Measurements from ENCODE around the gene SIPA1L3.
"Not testable (repeated sequence)": the region's sequence is repeated elsewhere in the genome, so short reads cannot be mapped to it uniquely, and the experiment has no call there.

The SIPA1L3 gene

GRCh38 chr19:37920591-37921450, 13.8 kb downstream of the SIPA1L3 start:
- no peak for DNase-seq

- DNase-seq = not testable (repeated sequence)
Observed at GRCh38 chr19:37924573-37924972, 17.6 kb downstream of the SIPA1L3 start.

DNA sequence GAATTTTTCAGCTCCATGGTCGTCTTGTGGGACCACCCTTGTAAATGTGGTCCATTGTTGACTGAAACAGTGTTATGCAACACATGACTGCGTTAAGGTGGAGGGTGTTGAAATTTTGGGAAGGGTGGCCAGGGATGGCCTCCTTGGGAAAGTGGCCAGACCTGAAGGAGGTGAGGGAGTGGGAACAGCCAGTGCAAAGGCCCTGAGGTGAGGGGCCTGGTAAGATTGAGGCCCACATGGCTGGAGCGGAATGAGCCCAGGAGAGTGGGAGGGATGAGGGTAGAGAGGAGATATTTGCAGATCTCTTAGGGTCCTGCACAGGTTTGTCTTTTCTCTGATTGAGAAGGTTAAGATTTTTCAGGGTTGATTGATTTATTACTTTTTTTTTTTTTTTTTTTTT, 18.2 kb downstream of the SIPA1L3 start:
- DNase-seq = no peak

DNA sequence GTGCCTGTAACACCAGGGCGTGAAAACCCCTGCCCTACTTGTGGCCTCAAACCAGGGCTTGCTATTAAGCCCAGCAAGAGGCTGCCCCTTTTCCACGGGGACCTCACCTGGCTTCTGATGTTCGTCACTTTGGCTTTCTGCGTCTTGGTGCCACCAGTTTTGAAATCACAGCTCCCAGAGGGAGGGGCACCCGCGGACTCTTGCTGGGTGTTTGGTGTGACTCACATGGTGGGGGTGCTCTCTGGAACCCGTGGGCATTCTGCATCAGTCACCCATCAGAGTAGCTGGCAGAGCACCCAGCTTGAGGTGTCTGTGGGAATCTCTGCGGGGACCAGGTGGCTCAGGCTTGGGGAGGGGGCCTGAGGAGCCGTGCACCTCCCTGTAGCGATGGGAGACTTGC, 19.2 kb downstream of the SIPA1L3 start:
- DNase-seq = no peak

DNA sequence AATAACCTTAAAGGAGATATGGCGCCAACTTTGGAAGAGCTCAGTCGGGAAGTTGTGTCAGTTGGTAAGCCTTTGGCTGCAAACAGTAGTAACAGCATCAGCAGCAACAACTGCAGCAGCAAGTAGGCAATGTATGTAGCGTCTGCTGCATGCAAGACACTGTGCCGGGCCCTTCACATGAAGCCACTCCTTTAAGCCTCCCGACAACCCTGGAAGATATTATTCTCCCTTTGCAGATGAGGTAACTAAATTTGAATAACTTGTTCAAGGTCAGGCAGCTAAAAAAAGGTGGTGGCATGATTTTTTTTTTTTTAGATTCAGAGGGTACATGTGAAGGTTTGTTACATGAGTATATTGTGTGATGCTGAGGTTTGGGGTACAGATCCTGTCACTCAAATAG, 19.7 kb downstream of the SIPA1L3 start:
- DNase-seq = no peak

- no peak for DNase-seq
Observed at GRCh38 chr19:37928527-37929286, 21.7 kb downstream of the SIPA1L3 start.

DNA sequence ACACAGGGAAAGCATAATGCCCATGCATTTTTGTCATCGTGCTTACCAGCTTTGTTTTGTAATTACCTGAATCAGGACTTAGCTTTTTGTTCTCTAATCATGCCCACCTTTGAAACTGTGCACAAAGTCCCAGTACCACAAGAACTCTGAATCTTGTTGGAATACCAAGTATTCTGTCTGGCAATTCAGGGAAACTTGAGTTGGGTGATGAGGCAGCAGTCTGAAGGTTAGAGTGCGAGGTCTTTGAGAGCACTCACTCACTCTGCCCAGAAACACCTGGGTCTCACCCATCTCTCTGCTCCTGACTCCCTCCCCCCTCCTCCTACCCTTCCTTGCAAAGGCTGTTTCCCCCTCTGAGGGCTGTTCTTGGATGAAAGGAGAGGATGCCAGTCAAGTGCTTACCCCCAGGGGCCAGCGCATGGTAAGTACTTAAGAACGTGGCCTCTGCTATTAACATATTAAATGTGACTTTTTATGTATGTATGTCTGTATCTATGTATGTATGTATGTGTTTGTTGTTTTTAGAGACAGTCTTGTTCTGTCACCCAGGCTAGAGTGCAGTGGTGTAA, 22.4 kb downstream of the SIPA1L3 start:
- no peak for DNase-seq

- no peak for DNase-seq
Observed at GRCh38 chr19:37930416-37930815, 23.4 kb downstream of the SIPA1L3 start.

DNA sequence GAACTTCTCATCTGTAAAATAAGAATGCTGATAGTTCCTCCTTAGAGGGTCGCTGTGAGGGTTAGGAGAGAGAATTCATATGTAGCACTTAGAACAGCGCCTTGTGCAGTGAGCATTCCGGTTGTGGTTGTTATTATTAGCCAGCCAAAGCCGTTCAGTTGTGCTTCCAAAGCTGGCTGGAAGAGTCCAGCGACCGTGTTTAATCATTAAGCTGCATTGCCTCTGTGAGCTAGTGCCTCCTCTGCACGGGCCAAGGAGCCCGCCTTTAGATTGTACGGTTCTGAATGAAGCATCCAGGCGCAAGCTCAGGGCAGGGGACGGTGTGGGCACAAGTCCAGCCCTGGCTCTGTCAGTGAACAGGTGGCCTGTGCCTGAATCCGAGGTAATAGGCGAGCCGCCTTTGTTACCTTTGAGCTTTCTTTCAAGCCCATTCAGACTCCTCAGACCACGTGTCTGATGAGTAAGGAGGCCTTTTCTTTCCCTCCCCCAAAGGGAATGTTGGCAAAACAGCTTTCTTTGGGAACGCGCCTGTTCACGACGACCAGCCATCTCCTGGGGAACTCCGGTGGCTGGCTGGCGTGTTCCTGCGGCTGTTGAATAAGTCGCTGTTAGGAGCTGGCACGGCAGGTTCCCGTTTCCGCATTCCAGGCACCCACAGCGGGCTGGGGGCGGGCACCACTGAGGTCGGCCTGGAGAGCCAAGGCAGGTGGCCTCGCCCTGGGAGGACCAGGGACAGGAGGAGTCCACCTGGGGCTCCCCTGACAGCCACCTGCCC, 25.1 kb downstream of the SIPA1L3 start:
- peak; percentile 37 for DNase-seq

GRCh38 chr19:37932985-37933936, 26.3 kb downstream of the SIPA1L3 start:
- DNase-seq = no peak

- DNase-seq = no peak
Observed at GRCh38 chr19:37933937-37934358, 26.9 kb downstream of the SIPA1L3 start.

DNA sequence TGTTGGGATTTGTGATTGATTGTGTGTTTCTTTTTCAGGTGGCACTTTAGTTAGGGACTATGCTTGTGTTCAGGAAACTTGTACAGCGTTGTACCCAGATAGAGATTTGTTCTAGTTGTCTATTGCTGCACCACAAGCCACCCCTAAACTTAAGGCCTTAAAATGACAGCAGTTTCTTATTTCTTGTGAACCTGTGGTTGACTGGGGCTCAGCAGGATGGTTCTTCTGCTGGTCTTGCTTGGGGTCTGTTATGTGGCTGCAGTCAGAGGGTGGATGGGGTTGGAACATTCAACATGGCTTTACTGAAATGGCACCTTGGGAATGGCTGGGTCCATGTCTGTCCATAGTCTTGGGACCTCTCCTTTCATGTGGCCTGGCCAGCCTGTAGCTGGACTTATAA, 28.3 kb downstream of the SIPA1L3 start:
- DNase-seq = no peak

- DNase-seq = no peak
Observed at GRCh38 chr19:37936166-37936565, 29.2 kb downstream of the SIPA1L3 start.

GRCh38 chr19:37936886-37937285, 29.9 kb downstream of the SIPA1L3 start:
- no peak for DNase-seq

- no peak for DNase-seq
Observed at GRCh38 chr19:37938353-37938752, 31.3 kb downstream of the SIPA1L3 start.

GRCh38 chr19:37941782-37942515, 34.9 kb downstream of the SIPA1L3 start:
- DNase-seq = no peak

GRCh38 chr19:37942516-37942902, 35.5 kb downstream of the SIPA1L3 start:
- DNase-seq = no peak

DNA sequence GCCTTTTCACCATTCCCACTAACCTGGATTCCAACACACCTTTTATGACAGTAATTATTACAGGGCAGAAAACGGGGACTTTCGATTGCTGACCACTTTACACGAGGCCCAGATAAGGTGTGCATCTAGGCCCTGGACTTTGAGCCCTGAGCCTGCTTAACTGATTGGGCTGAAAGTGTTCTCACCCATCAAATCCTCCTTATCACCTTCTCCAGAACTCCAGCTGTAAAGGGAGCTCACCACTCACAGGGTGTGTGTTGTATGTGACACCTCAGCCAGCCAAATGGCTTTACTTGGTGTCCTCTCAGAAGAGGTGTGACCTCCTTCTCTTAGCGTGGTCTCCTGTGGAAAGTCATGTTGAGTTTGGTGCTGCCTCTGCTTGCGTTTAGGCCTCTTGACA, 36.5 kb downstream of the SIPA1L3 start:
- DNase-seq = peak; percentile 73

- DNase-seq = no peak
Observed at GRCh38 chr19:37946132-37946531, 39.1 kb downstream of the SIPA1L3 start.

- no peak for DNase-seq
Observed at GRCh38 chr19:37947778-37948177, 40.8 kb downstream of the SIPA1L3 start.

- no peak for DNase-seq
Observed at GRCh38 chr19:37948362-37948761, 41.4 kb downstream of the SIPA1L3 start.

All from hematopoietic multipotent progenitor cell treated with erythropoietin and hydrocortisone succinate and interleukin-3 and kit ligand, for 8 days (in vitro differentiated cells).